Uterine smooth muscle cell (primary cell): ENCODE data around the gene TMEM87B. TPM values are rescaled to one million over a fixed set of nuclear protein-coding genes. Genes with fewer than 3 reads are reported as not detected.

Experiments
- total RNA-seq: library from RNA; depleted of rRNA; stranded (reverse); fragments of >200 nt; gene quantifications from 2 replicates; pipeline ENCODE4 v1.2.3, GENCODE V29; 2014

TMEM87B gene, protein sequence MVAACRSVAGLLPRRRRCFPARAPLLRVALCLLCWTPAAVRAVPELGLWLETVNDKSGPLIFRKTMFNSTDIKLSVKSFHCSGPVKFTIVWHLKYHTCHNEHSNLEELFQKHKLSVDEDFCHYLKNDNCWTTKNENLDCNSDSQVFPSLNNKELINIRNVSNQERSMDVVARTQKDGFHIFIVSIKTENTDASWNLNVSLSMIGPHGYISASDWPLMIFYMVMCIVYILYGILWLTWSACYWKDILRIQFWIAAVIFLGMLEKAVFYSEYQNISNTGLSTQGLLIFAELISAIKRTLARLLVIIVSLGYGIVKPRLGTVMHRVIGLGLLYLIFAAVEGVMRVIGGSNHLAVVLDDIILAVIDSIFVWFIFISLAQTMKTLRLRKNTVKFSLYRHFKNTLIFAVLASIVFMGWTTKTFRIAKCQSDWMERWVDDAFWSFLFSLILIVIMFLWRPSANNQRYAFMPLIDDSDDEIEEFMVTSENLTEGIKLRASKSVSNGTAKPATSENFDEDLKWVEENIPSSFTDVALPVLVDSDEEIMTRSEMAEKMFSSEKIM
- 35.0 and 44.9 TPM in 2 replicates for total RNA-seq

DNA sequence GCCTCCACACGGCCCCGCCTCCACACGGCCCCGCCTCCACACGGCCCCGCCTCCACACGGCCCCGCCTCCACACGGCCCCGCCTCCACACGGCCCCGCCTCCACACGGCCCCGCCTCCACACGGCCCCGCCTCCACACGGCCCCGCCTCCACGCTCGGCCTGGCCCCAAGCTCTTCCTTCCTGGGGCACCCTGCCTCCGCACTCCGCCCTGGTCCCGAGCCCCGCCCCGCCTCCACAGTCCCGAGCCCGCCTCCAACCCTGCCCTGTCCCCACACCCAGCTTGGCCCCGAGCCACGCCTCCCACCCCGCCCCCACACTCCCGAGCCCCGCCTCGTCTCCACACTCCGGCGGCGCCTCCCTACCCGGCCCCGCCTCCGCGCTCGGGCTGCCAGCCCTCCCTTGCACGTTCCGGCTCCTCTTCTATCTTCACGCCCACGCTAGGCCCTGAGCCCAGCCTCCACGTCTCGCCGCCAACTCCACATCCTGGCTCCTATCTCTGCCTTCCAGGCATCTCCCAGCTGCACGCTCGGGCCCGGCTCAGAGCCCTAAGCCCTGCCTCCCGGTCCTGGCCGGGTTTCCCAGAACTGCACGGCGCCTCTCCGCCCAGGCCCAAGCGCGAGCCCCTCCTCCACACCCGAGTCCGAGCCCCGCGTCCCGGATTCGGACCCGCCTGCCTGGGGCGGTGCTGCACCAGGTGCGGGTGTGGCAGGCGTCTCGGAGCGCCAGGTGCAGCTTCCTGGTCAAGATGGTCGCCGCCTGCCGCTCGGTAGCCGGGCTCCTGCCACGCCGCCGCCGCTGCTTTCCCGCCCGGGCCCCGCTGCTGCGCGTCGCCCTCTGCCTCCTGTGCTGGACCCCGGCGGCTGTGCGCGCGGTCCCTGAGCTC, at the start of gene TMEM87B:
Gene TMEM87B (plus strand): TSS at position 423 of the 883 bp plus-strand sequence. CDS start 323 bp downstream, at position 746.

GRCh38 chr2:112138159-112139032, 83.3 kb downstream of the TMEM87B start, which contains the start of gene FBLN7:
FBLN7 (plus strand) TSS chr2:112138385; CDS start chr2:112138656, 271 bp downstream.

Other genes with a start within 250 kb of the TMEM87B start
- gene ANAPC1, start 171.1 kb upstream of the TMEM87B start, total RNA-seq: 51.7 and 78.1 TPM in 2 replicates
- gene MERTK, start 156.7 kb upstream of the TMEM87B start, total RNA-seq: 0.11 and 0.37 TPM in 2 replicates
- gene FBLN7, start 83.1 kb downstream of the TMEM87B start, total RNA-seq: 1.1 and 2.4 TPM in 2 replicates
- gene ZC3H8, start 199.8 kb downstream of the TMEM87B start, total RNA-seq: 1.9 and 9.0 TPM in 2 replicates
- 4.8 and 5.4 TPM in 2 replicates for gene ZC3H6, start 220.3 kb downstream of the TMEM87B start, total RNA-seq